Psoas muscle (tissue), 8 donors: ENCODE results near the gene CTPS1. TPM values are rescaled to one million over a fixed set of nuclear protein-coding genes. Genes with fewer than 3 reads are reported as not detected.

ENCODE experiments used
- ATAC-seq, 4 donors: fragments of 200-7000 bp; cut with Tn5 transposase; one replicate each; pipeline ENCODE4 v1.9.1; 2020; ENCODE audit warnings: moderate library complexity in 3 of 4, mild to moderate bottlenecking in 2 of 4
- DNase-seq, 2 donors: peaks; one replicate each; pipeline ENCODE4 v3.0.0-alpha.2; 2020
- H3K27ac ChIP-seq: fragments of 200-600 bp; one replicate; pipeline ENCODE4 v1.8.0; 2022
- H3K27me3 ChIP-seq, 3 donors: fragments of 200-600 bp in 1 of 3; one replicate each; pipeline versions ENCODE4 v1.6.1 to v1.8.0; 2013 to 2022; ENCODE audit warnings: low read length in 2 of 3, mild to moderate bottlenecking in 2 of 3, moderate library complexity in 1 of 3; ENCODE audit not compliant: insufficient read depth in 3 of 3
- H3K36me3 ChIP-seq, 2 donors: fragments of 200-600 bp in 1 of 2; one replicate each; pipeline versions ENCODE4 v1.6.1 to v1.8.0; 2013 to 2022; ENCODE audit warnings: low read depth in 1 of 2, mild to moderate bottlenecking in 1 of 2, moderate library complexity in 1 of 2; ENCODE audit not compliant: insufficient read depth in 1 of 2
- H3K4me1 ChIP-seq: fragments of 200-600 bp; one replicate; pipeline ENCODE4 v1.8.0; 2022
- H3K4me3 ChIP-seq: fragments of 200-600 bp; one replicate; pipeline ENCODE4 v1.8.0; 2022; ENCODE audit warnings: mild to moderate bottlenecking
- H3K9me3 ChIP-seq: fragments of 200-600 bp; one replicate; pipeline ENCODE4 v1.8.0; 2022
- WGBS, 3 donors: extraction: QIAGEN DNeasy Blood & Tissue Kit; methylation state at CpG; one replicate each; pipeline versions ENCODE4 v1.1.6 to v1.1.7; 2013; 5-methylcytosine and 5-hydroxymethylcytosine counted together
- intact Hi-C, 2 donors: fragments of 100-400 bp; cut with DNase I; formaldehyde crosslinking; loops; one replicate each; pipeline versions ENCODE4 v1.11.0 to v1.14.2; 2022
- polyA plus RNA-seq, 3 donors: library from polyadenylated mRNA; stranded (reverse); fragments of 200-250 nt; gene quantifications; one replicate each; pipeline ENCODE4 v1.2.3, GENCODE V29; 2013
- total RNA-seq, 4 donors: library from RNA; stranded (reverse); fragmentation: NEBNext Ultra II Directional in 2 of 4; extraction: Animal tissue kit (Norgen Biotek cat#: 25700) in 2 of 4; gene quantifications; one replicate each; pipeline versions ENCODE4 v1.2.1 to v1.2.4, GENCODE V29; 2021 to 2023
- TF ChIP-seq, protein P1 (sequence below): fragments of 200-600 bp; IDR thresholded peaks from one replicate; pipeline ENCODE4 v1.8.0; 2022; ENCODE audit warnings: antibody characterized with exemption
- donor health status: healthy with polysubstance abuse.
- donor health status: DM: no; HTN: no; CAD: no; lungs with moderate emphysema.
- donor health status: Bipolar disorder and iron deficiency.
- donor health status: healthy.
- donor health status: DM: yes; HTN: yes; CAD: no.
- donor health status: DM: no; HTN: no; CAD: no.
- donor health status: DM: no; HTN: no; CAD: no.
- donor health status: DM: yes; HTN: yes; CAD: no.

The CTPS1 gene
- total and polyA plus RNA-seq, 7 donors = 8.0 to 43.5 (median 20.8) TPM

DNA sequence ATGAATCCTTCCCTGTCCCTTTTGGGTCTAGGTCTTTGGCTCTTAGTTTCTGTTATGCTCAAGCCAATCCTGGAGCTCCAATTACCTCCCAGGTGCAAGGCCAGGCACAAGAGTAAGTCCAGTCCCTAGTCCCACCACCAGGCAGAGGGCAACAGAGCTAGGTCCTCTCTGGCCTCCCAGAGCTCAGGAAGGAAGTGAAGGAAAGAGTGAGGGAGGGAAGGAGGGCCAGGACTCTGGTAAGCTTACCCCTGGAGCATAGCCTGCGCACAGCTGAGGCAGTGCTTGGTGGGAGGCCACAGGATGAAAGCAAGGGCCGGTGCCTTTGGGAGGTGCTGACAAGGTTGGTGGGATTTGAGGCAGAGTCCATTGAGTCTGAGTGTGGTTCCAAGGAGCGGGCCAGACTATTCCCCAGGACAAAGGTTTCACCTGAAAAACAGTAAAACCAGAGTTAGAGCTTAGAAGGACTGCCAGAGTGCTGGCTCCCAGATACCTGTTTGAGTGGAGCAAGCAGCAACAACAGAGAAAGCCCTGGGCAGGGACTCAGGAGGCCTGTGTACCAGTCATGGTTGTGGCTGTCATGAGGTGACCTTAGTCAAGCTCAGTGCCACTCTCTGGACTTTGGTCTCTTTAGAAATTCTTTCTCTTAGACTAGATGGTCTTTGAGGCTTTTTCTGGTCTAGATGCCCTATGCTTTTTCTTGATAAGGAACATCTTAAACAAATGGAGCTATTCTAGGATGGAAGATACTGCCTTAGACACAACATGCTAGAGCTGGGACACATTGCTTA, 57.8 kb downstream of the CTPS1 start:
- Histone ChIP-seq H3K27ac (no peak overlapping the region), H3K36me3 (peaks cover 5 to 83% of the 10 kb centered on the region in 2 donors), H3K27me3 (no peaks in the 10 kb centered on the region), H3K4me1 (no peaks in the 10 kb centered on the region), H3K4me3 (no peak overlapping the region), H3K9me3 (no peaks in the 10 kb centered on the region)
- 92 to 98% (median 94%) methylated on average over 3 of the region's 3 CpGs for WGBS, 3 donors
- TF ChIP-seq, protein P1, sequence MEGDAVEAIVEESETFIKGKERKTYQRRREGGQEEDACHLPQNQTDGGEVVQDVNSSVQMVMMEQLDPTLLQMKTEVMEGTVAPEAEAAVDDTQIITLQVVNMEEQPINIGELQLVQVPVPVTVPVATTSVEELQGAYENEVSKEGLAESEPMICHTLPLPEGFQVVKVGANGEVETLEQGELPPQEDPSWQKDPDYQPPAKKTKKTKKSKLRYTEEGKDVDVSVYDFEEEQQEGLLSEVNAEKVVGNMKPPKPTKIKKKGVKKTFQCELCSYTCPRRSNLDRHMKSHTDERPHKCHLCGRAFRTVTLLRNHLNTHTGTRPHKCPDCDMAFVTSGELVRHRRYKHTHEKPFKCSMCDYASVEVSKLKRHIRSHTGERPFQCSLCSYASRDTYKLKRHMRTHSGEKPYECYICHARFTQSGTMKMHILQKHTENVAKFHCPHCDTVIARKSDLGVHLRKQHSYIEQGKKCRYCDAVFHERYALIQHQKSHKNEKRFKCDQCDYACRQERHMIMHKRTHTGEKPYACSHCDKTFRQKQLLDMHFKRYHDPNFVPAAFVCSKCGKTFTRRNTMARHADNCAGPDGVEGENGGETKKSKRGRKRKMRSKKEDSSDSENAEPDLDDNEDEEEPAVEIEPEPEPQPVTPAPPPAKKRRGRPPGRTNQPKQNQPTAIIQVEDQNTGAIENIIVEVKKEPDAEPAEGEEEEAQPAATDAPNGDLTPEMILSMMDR = no peak
- intact Hi-C loops = no loop called here
- DNase-seq = no peak
- no peak for ATAC-seq

DNA sequence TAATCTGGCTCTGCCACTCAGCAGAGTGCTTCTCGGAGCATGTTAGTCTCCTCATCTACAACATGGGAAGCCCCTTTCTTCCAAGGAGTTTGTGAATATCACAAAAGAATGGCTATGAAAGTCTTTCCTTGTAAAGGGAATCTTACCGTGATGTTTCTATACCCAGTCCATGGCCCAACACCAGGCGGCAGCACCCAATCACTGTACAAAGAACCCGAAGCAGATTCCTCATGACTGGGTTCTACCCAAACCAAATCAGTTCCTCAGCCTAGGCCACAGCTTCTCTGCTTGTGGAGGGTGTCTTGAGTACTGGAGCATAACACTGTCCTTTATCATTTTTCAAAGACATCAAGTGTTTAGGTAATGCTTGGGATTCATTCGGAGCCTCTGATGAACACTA, 58.6 kb downstream of the CTPS1 start:
- intact Hi-C loops = no loop called here
- Histone ChIP-seq H3K4me1 (no peaks in the 10 kb centered on the region), H3K27ac (no peak overlapping the region), H3K9me3 (no peaks in the 10 kb centered on the region), H3K36me3 (peaks cover 5 to 75% of the 10 kb centered on the region in 2 donors), H3K4me3 (no peak overlapping the region), H3K27me3 (no peaks in the 10 kb centered on the region)
- TF ChIP-seq, protein P1 = no peak
- ATAC-seq (no peak), DNase-seq (no peak)
- 89 to 90% (median 90%) methylated on average over 5 of the region's 5 CpGs for WGBS, 3 donors

DNA sequence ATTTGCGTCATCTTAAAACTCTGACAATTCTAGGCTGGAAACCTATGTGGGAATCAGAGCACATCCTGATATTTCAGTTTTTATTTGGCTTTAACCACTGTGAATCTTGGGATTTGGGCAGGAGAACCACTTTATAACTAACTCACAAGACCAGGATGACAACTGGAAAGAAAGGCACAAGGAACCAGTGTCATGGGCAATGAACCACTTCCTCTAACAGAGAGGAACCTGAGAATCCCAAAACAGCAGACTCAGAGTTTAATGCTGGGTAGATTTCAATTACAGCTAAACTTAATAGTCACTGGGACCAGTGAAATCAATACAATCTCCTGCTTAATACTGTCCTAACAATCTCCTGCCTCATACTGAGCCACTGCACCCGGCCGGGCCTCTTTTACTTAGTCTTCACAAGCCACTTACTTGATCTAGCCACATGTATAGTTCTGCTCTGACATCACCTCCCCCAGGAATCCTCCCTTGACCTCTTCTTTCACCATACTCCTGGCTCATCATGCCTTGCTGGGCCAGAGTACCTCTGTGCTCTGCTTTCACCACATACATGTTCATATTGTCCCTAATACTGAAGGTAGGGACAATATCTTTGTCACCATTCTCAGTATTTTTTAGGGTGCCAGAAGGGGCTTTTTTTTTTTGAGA, 62.2 kb downstream of the CTPS1 start:
- ATAC-seq (peak in 3 of 4 donors; percentile 23 to 50 (median 29)), DNase-seq (no peak)
- no peak overlapping the region for H3K4me3 ChIP-seq
- peaks cover 5 to 52% of the 10 kb centered on the region in 2 donors for H3K36me3 ChIP-seq
- H3K4me1 ChIP-seq = peaks cover 23% of the 10 kb centered on the region
- TF ChIP-seq, protein P1 = no peak
- WGBS, 3 donors = 89 to 92% (median 91%) methylated on average over 3 of the region's 3 CpGs
- no peak overlapping the region for H3K27ac ChIP-seq
- intact Hi-C loops = loop anchor here in 1 of 2 donors (10.0 kb wide), 1 partner anchor 73 kb away; no protein-coding TSS in a partner anchor
- H3K27me3 ChIP-seq = no peaks in the 10 kb centered on the region
- H3K9me3 ChIP-seq = no peaks in the 10 kb centered on the region

DNA sequence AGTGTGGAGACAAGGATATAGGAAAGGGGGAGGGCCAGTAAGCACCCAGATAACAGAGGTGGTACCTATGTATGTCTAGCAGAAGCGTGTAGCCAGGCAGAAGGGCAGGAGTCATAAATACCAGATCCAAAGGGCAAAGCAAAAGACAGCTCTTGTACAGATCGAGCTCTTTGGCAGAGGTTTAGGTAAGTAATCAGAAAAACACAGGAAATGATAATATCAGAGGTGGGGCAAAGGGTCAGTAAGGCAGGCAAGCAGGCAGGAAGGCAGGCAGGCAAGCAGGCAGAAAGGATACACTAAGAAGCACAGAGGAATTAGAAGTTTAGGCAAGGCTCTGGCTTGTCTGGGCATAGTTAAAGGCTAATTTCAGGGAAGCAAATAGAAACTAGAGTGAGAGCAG, 64.7 kb downstream of the CTPS1 start:
- Histone ChIP-seq H3K27me3 (no peaks in the 10 kb centered on the region), H3K9me3 (no peaks in the 10 kb centered on the region), H3K36me3 (peaks cover 5 to 42% of the 10 kb centered on the region in 2 donors), H3K27ac (peak overlapping the region; percentile 83), H3K4me3 (peak overlapping the region; percentile 46), H3K4me1 (peaks cover 26% of the 10 kb centered on the region)
- DNase-seq (no peak), ATAC-seq (no peak)
- WGBS, 3 donors = 62 to 73% (median 65%) methylated on average over 2 of the region's 2 CpGs
- intact Hi-C loops = loop anchor here in 1 of 2 donors (10.0 kb wide), 1 partner anchor 71 kb away; no protein-coding TSS in a partner anchor
- TF ChIP-seq, protein P1 = no peak
